Measurements from ENCODE around the gene SRSF6. TPM values are rescaled to one million over a fixed set of nuclear protein-coding genes. Genes with fewer than 3 reads are reported as not detected.
"Not testable (repeated sequence)": the region's sequence is repeated elsewhere in the genome, so short reads cannot be mapped to it uniquely, and the experiment has no call there.

The SRSF6 gene
- polyA plus RNA-seq = 100 to 1,000 TPM in 1 of 2 donors, 10 to 100 TPM in 1; 68.9 to 106 TPM

- Histone ChIP-seq H3K27me3 (ENCODE audit: control insufficient read depth in 1 of 2, insufficient read depth in 2 of 2, low read length in 2 of 2) (no peaks in the 10 kb centered on the region), H3K4me3 (ENCODE audit: low read depth in 1 of 2, low read length in 2 of 2) (peak within 1 kb of the TSS; percentile 67 to 98), H3K9me3 (ENCODE audit: control insufficient read depth in 2 of 2, insufficient read depth in 1 of 2, low read depth in 1 of 2, low read length in 1 of 2) (peaks cover 0 to 4% of the 10 kb centered on the region in 2 donors), H3K36me3 (ENCODE audit: control insufficient read depth in 2 of 2, insufficient read depth in 2 of 2, low read length in 1 of 2) (peaks cover 0 to 8% of the 10 kb centered on the region in 2 donors), H3K27ac (ENCODE audit: low read depth in 2 of 2, low read length in 1 of 2) (peak within 1 kb of the TSS; percentile 99 to 100), H3K4me1 (ENCODE audit: control insufficient read depth in 2 of 2, insufficient read depth in 2 of 2, low read length in 1 of 2) (peaks cover 0 to 3% of the 10 kb centered on the region in 2 donors)
- WGBS, 2 donors = 0% methylated on average over 95 to 101 of the region's 101 CpGs
Measured at GRCh38 chr20:43457640-43458421, at the start of gene SRSF6. TSS of gene SRSF6 (plus strand) at chr20:43457896. CDS start at chr20:43458034, 138 bp downstream.

GRCh38 chr20:43408848-43409576 is 48.7 kb upstream of the SRSF6 start:
- Histone ChIP-seq H3K27me3 (ENCODE audit: control insufficient read depth in 1 of 2, insufficient read depth in 2 of 2, low read length in 2 of 2) (peaks cover 0 to 2% of the 10 kb centered on the region in 2 donors), H3K4me1 (ENCODE audit: control insufficient read depth in 2 of 2, insufficient read depth in 2 of 2, low read length in 1 of 2) (no peaks in the 10 kb centered on the region), H3K4me3 (ENCODE audit: low read depth in 1 of 2, low read length in 2 of 2) (no peak overlapping the region), H3K27ac (ENCODE audit: low read depth in 2 of 2, low read length in 1 of 2) (no peak overlapping the region), H3K36me3 (ENCODE audit: control insufficient read depth in 2 of 2, insufficient read depth in 2 of 2, low read length in 1 of 2) (no peaks in the 10 kb centered on the region), H3K9me3 (ENCODE audit: control insufficient read depth in 2 of 2, insufficient read depth in 1 of 2, low read depth in 1 of 2, low read length in 1 of 2) (no peaks in the 10 kb centered on the region)
- 28 to 31% methylated on average over 11 of the region's 11 CpGs for WGBS, 2 donors

GRCh38 chr20:43409577-43409913 is 48.2 kb upstream of the SRSF6 start:
- no peaks in the 10 kb centered on the region for H3K9me3 ChIP-seq (ENCODE audit: control insufficient read depth in 2 of 2, insufficient read depth in 1 of 2, low read depth in 1 of 2, low read length in 1 of 2)
- peaks cover 0 to 2% of the 10 kb centered on the region in 2 donors for H3K27me3 ChIP-seq (ENCODE audit: control insufficient read depth in 1 of 2, insufficient read depth in 2 of 2, low read length in 2 of 2)
- no peak overlapping the region for H3K27ac ChIP-seq (ENCODE audit: low read depth in 2 of 2, low read length in 1 of 2)
- no peaks in the 10 kb centered on the region for H3K4me1 ChIP-seq (ENCODE audit: control insufficient read depth in 2 of 2, insufficient read depth in 2 of 2, low read length in 1 of 2)
- 65% methylated on average over 1 to 2 of the region's 2 CpGs for WGBS, 2 donors
- H3K36me3 ChIP-seq (ENCODE audit: control insufficient read depth in 2 of 2, insufficient read depth in 2 of 2, low read length in 1 of 2) = no peaks in the 10 kb centered on the region
- no peak overlapping the region for H3K4me3 ChIP-seq (ENCODE audit: low read depth in 1 of 2, low read length in 2 of 2)

DNA sequence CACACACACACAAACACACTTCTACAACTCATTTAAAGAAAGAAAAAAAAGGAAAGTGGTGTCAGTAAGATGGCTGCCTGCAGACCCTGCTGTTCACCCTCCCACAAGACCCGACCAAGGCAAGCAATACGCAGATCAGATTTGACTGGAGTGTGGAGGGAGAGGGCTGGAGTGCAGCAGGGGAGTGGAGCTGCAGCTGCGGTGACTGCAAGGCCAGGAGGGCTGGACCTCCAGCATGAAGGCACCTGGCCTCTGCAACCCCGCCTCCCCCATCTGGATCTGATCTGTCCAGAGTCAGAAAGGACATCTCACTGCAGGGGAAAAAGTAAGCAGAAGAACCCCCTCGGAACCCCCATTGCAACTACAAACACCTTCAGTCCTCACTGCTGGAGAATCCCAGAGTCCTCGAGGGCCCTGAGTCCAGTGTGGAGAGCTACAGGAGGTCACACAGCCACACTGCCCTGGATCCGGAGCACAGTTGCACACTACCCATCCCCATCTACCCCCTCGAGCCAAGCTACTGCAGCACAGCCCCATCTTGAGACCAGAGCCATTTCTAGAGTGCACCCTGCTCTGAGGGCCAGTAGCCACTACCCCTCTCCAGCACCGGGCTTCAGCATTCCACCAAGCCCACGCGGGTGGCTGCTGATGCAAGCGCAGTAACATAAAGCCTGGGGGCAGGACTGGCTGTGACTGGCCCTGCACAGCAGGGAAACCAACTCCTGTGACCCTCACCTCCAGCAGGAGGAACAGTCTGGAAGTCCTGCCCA is 41.9 kb upstream of the SRSF6 start:
- H3K9me3 ChIP-seq (ENCODE audit: control insufficient read depth in 2 of 2, insufficient read depth in 1 of 2, low read depth in 1 of 2, low read length in 1 of 2) = peaks cover 0 to 9% of the 10 kb centered on the region in 2 donors
- 72 to 76% methylated on average over 12 of the region's 12 CpGs for WGBS, 2 donors
- no peak overlapping the region for H3K4me3 ChIP-seq (ENCODE audit: low read depth in 1 of 2, low read length in 2 of 2)

GRCh38 chr20:43416591-43417228 is 41.0 kb upstream of the SRSF6 start:
- no peaks in the 10 kb centered on the region for H3K27me3 ChIP-seq (ENCODE audit: control insufficient read depth in 1 of 2, insufficient read depth in 2 of 2, low read length in 2 of 2)
- H3K4me1 ChIP-seq (ENCODE audit: control insufficient read depth in 2 of 2, insufficient read depth in 2 of 2, low read length in 1 of 2) = no peaks in the 10 kb centered on the region
- H3K4me3 ChIP-seq (ENCODE audit: low read depth in 1 of 2, low read length in 2 of 2) = no peak overlapping the region
- H3K27ac ChIP-seq (ENCODE audit: low read depth in 2 of 2, low read length in 1 of 2) = no peak overlapping the region
- WGBS, 2 donors = 87 to 95% methylated on average over 6 of the region's 6 CpGs
- H3K9me3 ChIP-seq (ENCODE audit: control insufficient read depth in 2 of 2, insufficient read depth in 1 of 2, low read depth in 1 of 2, low read length in 1 of 2) = peaks cover 0 to 9% of the 10 kb centered on the region in 2 donors
- no peaks in the 10 kb centered on the region for H3K36me3 ChIP-seq (ENCODE audit: control insufficient read depth in 2 of 2, insufficient read depth in 2 of 2, low read length in 1 of 2)

More for the DNA sequence above, 41.9 kb upstream of the SRSF6 start:
- Histone ChIP-seq H3K27me3 (ENCODE audit: control insufficient read depth in 1 of 2, insufficient read depth in 2 of 2, low read length in 2 of 2) (no peaks in the 10 kb centered on the region), H3K27ac (ENCODE audit: low read depth in 2 of 2, low read length in 1 of 2) (no peak overlapping the region), H3K36me3 (ENCODE audit: control insufficient read depth in 2 of 2, insufficient read depth in 2 of 2, low read length in 1 of 2) (no peaks in the 10 kb centered on the region), H3K4me1 (ENCODE audit: control insufficient read depth in 2 of 2, insufficient read depth in 2 of 2, low read length in 1 of 2) (no peaks in the 10 kb centered on the region)

- no peak overlapping the region for H3K27ac ChIP-seq (ENCODE audit: low read depth in 2 of 2, low read length in 1 of 2)
- peaks cover 0 to 9% of the 10 kb centered on the region in 2 donors for H3K9me3 ChIP-seq (ENCODE audit: control insufficient read depth in 2 of 2, insufficient read depth in 1 of 2, low read depth in 1 of 2, low read length in 1 of 2)
- H3K36me3 ChIP-seq (ENCODE audit: control insufficient read depth in 2 of 2, insufficient read depth in 2 of 2, low read length in 1 of 2) = no peaks in the 10 kb centered on the region
- no peaks in the 10 kb centered on the region for H3K27me3 ChIP-seq (ENCODE audit: control insufficient read depth in 1 of 2, insufficient read depth in 2 of 2, low read length in 2 of 2)
- H3K4me3 ChIP-seq (ENCODE audit: low read depth in 1 of 2, low read length in 2 of 2) = no peak overlapping the region
- no peaks in the 10 kb centered on the region for H3K4me1 ChIP-seq (ENCODE audit: control insufficient read depth in 2 of 2, insufficient read depth in 2 of 2, low read length in 1 of 2)
Measured at GRCh38 chr20:43420192-43420591, 37.5 kb upstream of the SRSF6 start.

DNA sequence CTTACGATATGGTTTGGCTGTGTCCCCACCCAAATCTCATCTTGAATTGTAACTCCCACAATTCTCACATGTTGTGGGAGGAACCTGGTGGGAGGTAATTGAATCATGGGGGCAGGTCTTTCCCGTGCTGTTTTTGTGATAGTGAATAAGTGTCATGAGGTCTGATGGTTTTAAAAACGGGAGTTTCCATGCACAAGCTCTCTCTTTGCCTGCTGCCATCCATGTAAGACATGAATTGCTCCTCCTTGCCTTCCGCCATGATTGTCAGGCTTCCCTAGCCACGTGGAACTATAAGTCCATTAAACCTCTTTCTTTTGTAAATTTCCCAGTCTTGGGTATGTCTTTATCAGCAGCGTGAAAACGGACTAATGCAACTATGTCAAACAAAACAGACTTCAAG is 36.8 kb upstream of the SRSF6 start:
- not testable (repeated sequence) for H3K27ac ChIP-seq (ENCODE audit: low read depth in 2 of 2, low read length in 1 of 2); H3K36me3 ChIP-seq (ENCODE audit: control insufficient read depth in 2 of 2, insufficient read depth in 2 of 2, low read length in 1 of 2); H3K27me3 ChIP-seq (ENCODE audit: control insufficient read depth in 1 of 2, insufficient read depth in 2 of 2, low read length in 2 of 2); H3K4me1 ChIP-seq (ENCODE audit: control insufficient read depth in 2 of 2, insufficient read depth in 2 of 2, low read length in 1 of 2); H3K4me3 ChIP-seq (ENCODE audit: low read depth in 1 of 2, low read length in 2 of 2); H3K9me3 ChIP-seq (ENCODE audit: control insufficient read depth in 2 of 2, insufficient read depth in 1 of 2, low read depth in 1 of 2, low read length in 1 of 2)
- 80 to 81% methylated on average over 7 of the region's 7 CpGs for WGBS, 2 donors

DNA sequence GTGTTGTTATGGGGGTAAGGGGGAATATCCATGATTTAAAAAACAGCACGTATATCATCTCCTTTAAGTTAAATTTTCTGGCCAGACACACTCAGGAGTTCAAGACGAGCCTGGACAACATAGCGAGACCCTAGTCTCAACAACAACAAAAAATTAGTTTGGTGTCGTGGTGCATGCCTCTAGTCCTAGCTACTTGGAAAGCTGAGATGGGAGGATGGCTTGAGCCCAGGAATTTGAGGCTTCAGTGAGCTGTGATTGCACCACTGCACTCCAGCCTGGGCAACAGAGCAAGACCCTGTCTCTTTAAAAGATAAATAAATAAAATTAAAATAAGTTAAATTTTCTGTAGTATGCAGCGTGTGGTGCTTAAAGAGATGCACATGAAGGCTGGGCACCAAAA is 31.5 kb upstream of the SRSF6 start:
- Histone ChIP-seq H3K27ac (ENCODE audit: low read depth in 2 of 2, low read length in 1 of 2) (no peak overlapping the region), H3K4me1 (ENCODE audit: control insufficient read depth in 2 of 2, insufficient read depth in 2 of 2, low read length in 1 of 2) (no peaks in the 10 kb centered on the region), H3K9me3 (ENCODE audit: control insufficient read depth in 2 of 2, insufficient read depth in 1 of 2, low read depth in 1 of 2, low read length in 1 of 2) (no peaks in the 10 kb centered on the region), H3K36me3 (ENCODE audit: control insufficient read depth in 2 of 2, insufficient read depth in 2 of 2, low read length in 1 of 2) (no peaks in the 10 kb centered on the region), H3K27me3 (ENCODE audit: control insufficient read depth in 1 of 2, insufficient read depth in 2 of 2, low read length in 2 of 2) (no peaks in the 10 kb centered on the region), H3K4me3 (ENCODE audit: low read depth in 1 of 2, low read length in 2 of 2) (no peak overlapping the region)
- 81 to 83% methylated on average over 5 of the region's 5 CpGs for WGBS, 2 donors

Data from esophagus (tissue), 2 donors.